Head of caudate nucleus (tissue), 42 donors: ENCODE data around the gene AK9.
"Not testable (repeated sequence)": the region's sequence is repeated elsewhere in the genome, so short reads cannot be mapped to it uniquely, and the experiment has no call there.

ENCODE experiments used
- DNase-seq, 42 donors: peaks; one replicate each; pipeline versions ENCODE4 v3.0.0 to v3.0.0-alpha.2; 2020 to 2021; ENCODE audit warnings: mixed read lengths in 7 of 42
- intact Hi-C: fragments of 100-400 bp; cut with DNase I; formaldehyde crosslinking; loops from one replicate; pipeline ENCODE4 v1.15.0; 2022

The AK9 gene

GRCh38 chr6:109473120-109473519, 217.9 kb downstream of the AK9 start:
- intact Hi-C loops: no loop called here
- DNase-seq: peak in 26 of 42 donors; percentile 31 to 85 (median 52)

GRCh38 chr6:109472132-109472995, 218.6 kb downstream of the AK9 start:
- peak in 37 of 42 donors; percentile 50 to 93 (median 72) for DNase-seq
- intact Hi-C loops: no loop called here

GRCh38 chr6:109471105-109471810, 219.7 kb downstream of the AK9 start:
- intact Hi-C loops: no loop called here

DNA sequence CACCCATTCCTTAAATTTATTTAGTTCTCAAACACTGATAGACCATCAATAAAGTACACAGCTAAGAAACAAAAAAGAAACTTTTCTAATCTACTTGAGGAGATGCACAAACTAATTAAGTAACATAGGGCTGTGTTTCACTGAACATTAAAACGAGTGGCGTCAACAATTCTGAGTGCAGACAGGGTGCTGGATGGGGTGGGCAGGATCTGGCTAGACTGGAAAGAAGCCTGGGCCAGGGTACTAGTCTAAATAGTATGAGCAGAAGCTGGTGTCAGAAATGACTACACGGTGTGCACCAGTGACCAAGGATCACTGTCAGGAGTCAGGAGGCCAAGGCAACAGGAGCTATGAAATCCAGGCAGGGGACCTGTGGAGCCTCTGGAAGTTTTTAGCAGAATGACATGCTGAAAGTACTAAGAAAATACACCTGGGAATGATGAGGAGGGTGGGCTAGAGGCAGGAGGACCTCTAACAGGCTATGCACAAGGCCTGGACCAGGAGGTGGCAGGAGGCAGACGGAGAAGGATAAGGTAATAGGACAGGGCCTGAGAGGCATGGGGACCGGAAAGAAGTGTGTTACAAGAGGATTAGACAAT, 221.3 kb downstream of the AK9 start:
- intact Hi-C loops: no loop called here
- DNase-seq: peak in 1 of 42 donors; percentile 24

More at GRCh38 chr6:109471105-109471810, 219.7 kb downstream of the AK9 start:
- DNase-seq: peak in 1 of 42 donors; percentile 21

DNA sequence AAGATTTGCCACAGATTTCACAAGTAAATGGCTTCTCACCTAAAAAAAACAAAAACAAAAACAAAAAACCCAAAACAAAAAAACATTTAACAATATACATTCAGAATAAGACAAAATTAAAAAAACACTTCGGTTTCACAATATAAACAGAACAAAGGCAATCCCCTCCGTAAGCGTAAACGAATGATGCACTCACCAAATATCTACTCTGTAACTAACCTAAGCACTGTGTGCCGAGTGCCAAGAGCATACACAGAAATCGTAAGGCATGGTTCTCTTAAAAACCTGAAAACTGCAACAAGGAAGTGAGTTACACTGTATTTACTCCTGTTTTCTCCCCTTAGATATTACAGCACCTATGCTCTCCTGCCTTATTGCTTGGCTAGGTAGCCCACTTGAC, 223.3 kb downstream of the AK9 start:
- intact Hi-C loops: no loop called here
- no peak for DNase-seq

DNA sequence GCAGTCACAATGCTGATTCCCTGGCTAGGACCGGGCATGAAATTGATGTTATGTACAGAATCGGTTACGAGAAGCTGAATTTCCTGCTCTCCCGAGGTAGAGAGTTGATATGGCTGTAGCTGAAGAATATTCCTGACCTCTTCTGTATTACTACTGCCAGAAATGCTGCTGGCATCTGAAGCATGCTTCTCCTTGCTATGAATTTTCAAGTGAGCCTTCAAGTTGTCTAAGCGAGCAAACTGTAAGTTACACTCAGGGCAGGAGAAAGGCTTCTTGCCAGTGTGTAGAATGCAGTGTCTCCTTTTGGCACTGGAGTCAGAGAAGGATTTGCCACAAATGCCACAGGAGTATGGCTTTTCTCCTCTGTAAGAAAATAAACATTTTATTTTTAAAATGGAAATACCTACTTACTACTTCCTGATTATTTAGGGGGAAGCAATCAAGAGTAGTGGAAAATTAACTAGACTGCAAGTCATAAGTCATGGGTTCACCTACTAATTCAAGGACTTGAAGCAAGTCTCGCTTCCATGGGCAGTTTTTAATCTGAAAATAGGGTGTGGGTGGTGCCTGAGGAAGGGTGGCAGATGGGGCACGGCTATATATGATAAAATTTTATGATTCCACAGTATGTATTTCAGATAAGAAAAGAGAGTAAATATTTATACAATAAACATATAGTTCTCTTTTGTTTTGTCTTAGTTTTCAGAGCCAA, 224.6 kb downstream of the AK9 start:
- no peak for DNase-seq
- intact Hi-C loops: no loop called here

- peak in 33 of 42 donors; percentile 30 to 81 (median 63) for DNase-seq
- intact Hi-C loops: no loop called here
Measured at GRCh38 chr6:109465772-109466171, 225.2 kb downstream of the AK9 start.

- peak in 1 of 42 donors; percentile 9 for DNase-seq
- intact Hi-C loops: no loop called here
Measured at GRCh38 chr6:109461733-109462526, 229.1 kb downstream of the AK9 start.

GRCh38 chr6:109461205-109461604, 229.8 kb downstream of the AK9 start:
- intact Hi-C loops, DNase-seq: not testable (repeated sequence)

DNA sequence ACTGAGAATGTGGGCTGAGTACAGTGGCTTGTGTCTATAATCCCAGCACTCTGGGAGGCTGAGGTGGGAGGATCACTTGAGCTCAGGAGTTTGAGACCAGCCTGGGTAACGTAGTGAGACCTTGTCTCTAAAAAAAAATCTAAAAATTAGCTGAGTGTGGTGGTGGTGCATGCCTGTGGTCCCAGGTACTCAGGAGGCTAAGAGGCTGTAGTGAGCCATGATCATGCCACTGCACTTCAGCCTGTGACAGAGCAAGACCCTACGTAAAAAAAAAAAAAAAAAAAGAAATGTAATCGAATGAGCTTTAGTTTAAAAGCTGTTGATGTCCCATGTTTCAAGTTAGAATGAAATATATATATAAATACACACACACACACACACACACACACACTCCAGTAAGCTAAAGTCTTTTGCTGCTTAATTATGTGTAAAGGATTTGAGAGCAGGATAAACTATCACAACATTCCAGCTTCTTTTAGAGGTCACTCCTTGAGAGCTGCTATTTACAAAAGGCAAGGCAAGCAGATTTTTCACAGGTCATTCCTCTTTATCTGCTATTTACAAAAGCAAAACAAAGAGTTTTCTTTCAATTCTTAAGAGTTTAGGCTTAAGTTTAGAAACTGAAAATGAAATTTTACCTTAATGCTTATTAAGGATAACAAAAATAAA, 230.7 kb downstream of the AK9 start:
- peak in 2 of 42 donors; percentile 11 to 14 for DNase-seq
- intact Hi-C loops: no loop called here

GRCh38 chr6:109458774-109459531, 232.0 kb downstream of the AK9 start:
- intact Hi-C loops: no loop called here
- peak in 5 of 42 donors; percentile 34 to 55 (median 38) for DNase-seq

GRCh38 chr6:109457562-109457996, 233.4 kb downstream of the AK9 start:
- intact Hi-C loops: no loop called here
- peak in 2 of 42 donors; percentile 12 to 14 for DNase-seq

DNA sequence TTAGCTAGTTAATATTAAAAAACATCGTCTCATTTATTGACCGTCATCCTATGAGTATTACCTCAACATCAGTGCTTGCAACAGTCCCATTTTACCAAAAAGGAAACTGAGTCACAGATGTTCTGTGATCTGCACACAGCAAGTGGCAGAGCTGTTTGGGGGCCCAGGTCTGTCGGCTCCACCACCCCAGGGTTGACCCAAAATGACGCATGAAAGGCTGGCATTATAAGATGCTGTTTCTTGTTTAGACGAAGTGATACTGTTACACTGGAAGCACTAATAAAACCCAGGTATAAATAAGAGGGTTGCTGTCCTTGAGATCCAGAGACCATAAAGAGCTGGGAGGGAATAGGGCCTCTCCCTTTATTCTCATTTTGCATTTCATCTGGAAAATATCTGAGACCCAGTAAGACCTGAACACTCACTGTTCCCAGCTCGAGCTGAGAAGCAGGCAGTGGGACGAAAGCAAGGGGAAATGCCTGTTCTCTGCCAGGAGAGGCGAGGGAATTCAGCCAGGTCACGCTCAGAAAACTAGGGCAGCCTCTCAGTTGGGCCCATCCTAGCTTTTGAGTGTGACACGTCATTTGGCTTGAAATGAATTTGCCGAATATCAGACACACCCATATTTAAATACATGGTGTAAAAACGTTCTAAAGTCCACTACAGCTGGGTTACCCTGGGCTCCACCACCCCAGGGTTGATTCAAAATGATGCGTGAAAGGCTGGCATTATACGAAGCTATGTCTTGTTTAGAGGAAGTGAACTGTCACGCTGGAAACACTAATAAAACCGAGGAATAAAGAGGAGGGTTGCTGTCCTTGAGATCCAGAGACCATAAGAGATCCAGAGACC, 234.1 kb downstream of the AK9 start:
- peak in 15 of 42 donors; percentile 30 to 78 (median 55) for DNase-seq
- intact Hi-C loops: no loop called here

DNA sequence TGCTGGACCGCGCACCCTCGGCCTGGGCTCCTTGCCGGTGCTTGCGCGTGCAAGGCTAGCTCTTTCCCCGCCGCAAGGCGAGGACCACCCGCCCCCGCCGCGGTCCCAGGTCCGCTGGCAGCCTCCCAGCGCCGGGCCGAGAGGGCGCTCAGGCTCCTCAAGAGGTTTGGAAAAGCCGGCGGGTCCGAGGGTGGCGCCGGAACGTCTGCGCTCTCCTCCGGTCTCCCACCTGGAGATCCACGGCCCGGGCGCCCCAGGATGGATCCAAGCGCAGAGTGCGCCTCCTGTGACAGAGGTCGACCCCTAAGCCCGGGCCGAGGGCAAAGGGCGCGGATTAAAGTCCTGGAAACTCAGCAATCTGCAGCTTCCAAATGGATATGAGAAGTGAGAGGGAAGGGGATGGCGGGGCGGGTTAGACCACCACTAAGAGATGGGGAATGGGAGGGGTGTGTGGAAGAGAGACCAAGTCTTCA, 234.9 kb downstream of the AK9 start:
- intact Hi-C loops: no loop called here
- DNase-seq: peak in 9 of 42 donors; percentile 32 to 66 (median 46)

DNA sequence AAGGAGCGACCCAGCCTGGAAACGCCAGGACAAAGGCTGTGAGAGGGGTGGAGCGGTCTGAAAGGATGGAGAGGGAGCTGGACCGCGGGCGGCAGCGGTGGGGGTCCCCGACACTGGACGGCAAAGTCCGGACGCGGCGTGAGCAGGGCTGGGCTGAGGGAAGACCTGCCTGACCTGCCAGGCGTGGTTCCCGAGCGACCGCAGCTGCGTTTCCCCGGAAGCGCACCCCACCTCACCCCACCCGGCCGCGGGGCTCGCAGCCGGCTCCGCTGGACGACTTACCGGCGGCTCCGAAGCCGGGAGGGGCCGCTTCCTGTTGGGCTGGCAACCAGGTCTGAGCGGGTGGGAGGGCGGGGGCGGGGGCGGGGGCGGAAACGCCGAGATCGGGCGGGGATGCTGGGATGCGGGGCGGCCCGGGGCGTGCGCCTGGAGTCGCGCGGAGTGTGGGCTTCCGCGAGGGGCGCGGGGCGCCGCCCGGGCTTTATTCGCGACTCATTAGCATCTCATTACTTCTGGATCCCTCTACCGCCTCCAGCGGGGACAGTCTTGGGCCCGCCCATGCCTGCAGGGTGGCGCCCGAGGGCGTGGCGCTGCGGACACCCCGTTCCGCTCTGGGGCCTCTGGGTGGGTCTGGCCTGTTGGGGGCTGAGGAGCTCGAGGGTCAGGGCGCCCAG, 235.4 kb downstream of the AK9 start, which contains the start of gene MICAL1:
TSS of gene MICAL1 (minus strand) at position 336 of the 674 bp plus-strand sequence. CDS start 1,576 bp downstream, outside the sequence.
- peak in 39 of 42 donors; percentile 46 to 79 (median 64) for DNase-seq
- intact Hi-C loops: no loop called here
